Kidney epithelial cell (primary cell): ENCODE results near the gene MYO3B. TPM values are rescaled to one million over a fixed set of nuclear protein-coding genes. Genes with fewer than 3 reads are reported as not detected.

Experiments used
- DNase-seq: peaks from one replicate; pipeline ENCODE4 v3.0.0-alpha.2; 2010; ENCODE audit warnings: low read depth
- H3K27me3 ChIP-seq: 2 replicates; pipeline ENCODE4 v1.6.0; 2011; ENCODE audit warnings: low read length; ENCODE audit not compliant: control insufficient read depth, insufficient read depth
- H3K36me3 ChIP-seq: 2 replicates; pipeline ENCODE4 v1.5.1; 2011; ENCODE audit warnings: low read length; ENCODE audit not compliant: control insufficient read depth, insufficient read depth
- H3K4me3 ChIP-seq: 2 replicates; pipeline ENCODE4 v1.5.1; 2011; ENCODE audit warnings: low read depth, mild to moderate bottlenecking, control low read depth, low read length
- CTCF ChIP-seq: IDR thresholded peaks from 2 replicates; pipeline ENCODE4 v1.5.1; 2011; ENCODE audit warnings: mild to moderate bottlenecking, moderate library complexity, low read length, control low read depth, inconsistent platforms; ENCODE audit not compliant: insufficient read depth, poor library complexity, severe bottlenecking
- total RNA-seq: library from RNA; depleted of rRNA; stranded (reverse); fragments of >200 nt; gene quantifications from 2 replicates; pipeline ENCODE4 v1.2.3, GENCODE V29; 2015

MYO3B gene
- total RNA-seq, 1 donor from 2014 or later, result 1.1 TPM

GRCh38 chr2:170241756-170242155 lies 63.8 kb downstream of the MYO3B start:
- Histone ChIP-seq H3K36me3 (no peaks in the 10 kb centered on the region), H3K4me3 (no peak overlapping the region), H3K27me3 (no peaks in the 10 kb centered on the region)
- DNase-seq, result no peak
- no peak for TF ChIP-seq CTCF

GRCh38 chr2:170243118-170243837 lies 65.3 kb downstream of the MYO3B start:
- Histone ChIP-seq H3K27me3 (no peaks in the 10 kb centered on the region), H3K4me3 (no peak overlapping the region), H3K36me3 (no peaks in the 10 kb centered on the region)
- no peak for DNase-seq
- no peak for TF ChIP-seq CTCF

GRCh38 chr2:170243898-170244297 lies 66.0 kb downstream of the MYO3B start:
- no peak for DNase-seq
- Histone ChIP-seq H3K4me3 (no peak overlapping the region), H3K36me3 (no peaks in the 10 kb centered on the region), H3K27me3 (no peaks in the 10 kb centered on the region)
- no peak for TF ChIP-seq CTCF

- TF ChIP-seq CTCF, result no peak
- Histone ChIP-seq H3K4me3 (no peak overlapping the region), H3K27me3 (no peaks in the 10 kb centered on the region), H3K36me3 (no peaks in the 10 kb centered on the region)
- DNase-seq, result no peak
Measured at GRCh38 chr2:170244555-170244954, 66.6 kb downstream of the MYO3B start.

- DNase-seq, result no peak
- Histone ChIP-seq H3K27me3 (no peaks in the 10 kb centered on the region), H3K4me3 (no peak overlapping the region), H3K36me3 (no peaks in the 10 kb centered on the region)
- TF ChIP-seq CTCF, result no peak
Measured at GRCh38 chr2:170245312-170245711, 67.4 kb downstream of the MYO3B start.

GRCh38 chr2:170247333-170247732 lies 69.4 kb downstream of the MYO3B start:
- Histone ChIP-seq H3K4me3 (no peak overlapping the region), H3K36me3 (no peaks in the 10 kb centered on the region), H3K27me3 (no peaks in the 10 kb centered on the region)
- no peak for TF ChIP-seq CTCF
- no peak for DNase-seq
